GM19043 (cell line): ENCODE measurements around the gene GPHN.
"Not testable (repeated sequence)": the region's sequence is repeated elsewhere in the genome, so short reads cannot be mapped to it uniquely, and the experiment has no call there.

ENCODE experiments used
- ATAC-seq: cut with Tn5 transposase; IDR thresholded peaks from one replicate; pipeline ENCODE4 v1.9.1; 2021; ENCODE audit warnings: low read depth; ENCODE audit not compliant: unreplicated experiment

Gene GPHN

DNA sequence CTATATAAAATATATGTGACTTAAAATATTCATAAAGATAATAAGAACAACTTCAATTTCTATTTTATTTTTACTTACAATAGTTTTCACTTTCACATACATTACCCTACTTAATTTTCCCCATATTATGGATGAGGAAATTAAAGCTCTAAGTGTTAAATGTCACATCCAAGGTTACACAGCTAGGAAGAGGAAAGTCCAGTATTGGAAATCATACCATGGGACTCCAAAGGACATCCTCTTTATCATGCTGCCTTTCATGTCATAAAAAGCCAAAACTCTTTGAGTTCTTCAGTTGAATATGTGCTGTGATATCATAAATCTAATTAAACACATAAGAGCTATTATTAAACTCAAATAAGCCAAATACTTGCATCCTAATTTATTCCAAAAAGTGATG is 508.9 kb downstream of the GPHN start:
- ATAC-seq = no peak

DNA sequence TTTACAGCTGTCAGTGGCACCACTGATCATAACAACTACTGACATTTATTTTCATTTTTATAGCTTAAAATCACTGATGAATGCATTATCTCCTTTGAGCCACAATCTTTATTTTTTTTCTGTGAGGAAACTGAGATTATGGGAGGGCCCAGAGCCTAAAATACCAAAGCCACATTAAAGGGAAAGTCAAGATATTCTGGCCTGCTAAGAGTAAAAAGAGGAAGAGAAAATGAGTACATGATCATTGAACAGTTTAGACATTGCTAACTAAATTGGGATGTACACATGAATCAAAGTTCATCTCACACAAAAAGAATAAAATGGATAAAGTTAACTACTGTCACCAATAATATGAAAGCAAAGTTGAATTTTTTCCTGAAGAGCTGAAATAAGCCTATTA is 510.8 kb downstream of the GPHN start:
- no peak for ATAC-seq

DNA sequence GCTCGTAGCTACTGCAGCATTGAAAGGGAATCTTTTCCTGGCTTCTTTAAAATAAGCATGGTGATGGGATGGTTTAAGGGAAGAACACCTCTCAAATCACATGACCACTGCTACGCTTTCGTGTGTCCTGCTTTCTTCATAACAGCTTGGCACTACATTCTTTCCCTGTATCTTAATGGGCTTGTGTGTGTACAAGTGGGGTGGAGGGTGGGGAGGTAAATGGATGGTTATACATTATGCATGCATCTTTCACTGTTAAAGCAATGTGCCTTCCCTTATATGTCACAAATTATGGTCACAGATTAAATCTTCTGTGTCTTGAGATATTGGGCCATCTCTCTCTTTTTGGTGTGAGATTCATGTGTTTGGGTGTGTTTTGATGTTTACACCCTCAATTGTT is 511.8 kb downstream of the GPHN start:
- no peak for ATAC-seq

DNA sequence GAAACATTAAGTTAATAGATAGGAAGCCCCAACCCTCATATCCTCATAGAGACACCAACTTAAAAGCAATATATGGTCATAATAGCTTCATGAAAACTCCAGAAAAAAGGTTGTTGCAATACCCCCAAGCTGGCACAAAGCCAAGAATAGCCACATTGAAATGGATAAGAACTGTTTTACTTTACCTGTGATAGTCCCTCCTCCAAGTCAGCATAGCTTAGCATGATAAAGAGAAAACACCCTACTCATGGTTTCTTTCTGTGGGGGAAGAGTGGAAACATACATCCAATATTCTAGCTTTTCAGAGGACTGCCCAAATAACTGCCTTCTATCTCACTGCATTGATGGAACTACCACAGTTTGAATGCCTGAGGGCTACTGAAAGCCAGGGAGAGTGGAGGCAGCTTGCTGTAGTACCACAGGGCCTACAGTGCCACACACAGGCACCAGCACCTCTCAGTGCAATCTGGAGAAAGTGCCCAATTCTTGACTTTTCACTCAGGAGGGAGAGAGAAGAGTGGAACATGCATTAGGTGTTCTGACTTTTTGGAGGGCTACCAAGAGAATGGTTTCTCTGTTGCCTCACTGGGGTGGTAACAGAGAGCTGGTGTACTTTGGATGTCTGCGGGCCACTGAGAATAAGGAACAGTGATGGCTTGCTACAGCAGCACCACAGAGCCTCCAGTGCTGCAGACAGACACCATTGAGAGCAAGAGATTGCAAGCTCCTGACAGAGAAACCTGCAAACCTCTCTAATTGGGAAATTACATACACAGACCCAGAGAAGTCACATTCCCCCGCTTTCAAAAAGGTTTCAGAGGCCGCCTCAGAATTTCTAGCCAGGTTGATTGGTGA is 524.2 kb downstream of the GPHN start:
- ATAC-seq = no peak

DNA sequence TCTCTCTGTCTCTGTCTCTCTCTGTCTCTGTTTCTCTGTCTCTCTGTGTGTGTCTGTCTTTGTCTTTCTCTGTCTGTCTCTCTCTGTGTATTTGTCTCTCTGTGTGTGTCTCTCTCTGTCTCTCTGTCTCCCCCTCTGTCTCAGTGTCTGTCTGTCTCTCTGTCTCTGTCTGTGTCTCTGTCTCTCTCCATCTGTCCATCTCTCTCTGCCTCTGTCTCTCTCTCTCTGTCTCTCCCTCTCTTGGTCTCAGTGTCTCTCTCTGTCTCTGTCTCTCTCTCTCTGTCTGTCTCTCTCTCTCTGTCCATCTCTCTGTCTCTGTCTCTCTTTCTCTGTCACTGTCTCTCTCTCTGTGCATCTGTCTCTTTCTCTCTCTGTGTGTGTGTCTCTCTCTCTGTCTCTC is 537.5 kb downstream of the GPHN start:
- no peak for ATAC-seq

DNA sequence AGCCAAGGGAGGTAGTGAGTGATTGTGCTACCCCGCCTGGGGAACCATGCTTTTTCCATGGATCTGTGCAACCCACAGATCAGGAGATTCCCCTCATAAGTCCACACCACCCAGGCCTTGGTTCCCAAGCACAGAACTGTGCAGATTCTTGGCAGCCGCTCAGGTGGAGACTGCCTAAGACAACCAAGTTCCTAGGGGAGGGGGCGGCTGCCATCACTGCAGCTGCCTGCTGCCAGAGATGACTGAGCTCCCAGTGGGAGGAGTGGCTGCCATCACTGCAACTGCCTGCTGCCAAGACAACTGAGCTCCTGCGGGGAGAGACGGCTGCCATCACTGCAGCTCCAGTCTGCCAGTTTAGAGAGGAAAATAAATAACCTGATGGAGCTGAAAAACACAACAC is 542.9 kb downstream of the GPHN start:
- no peak for ATAC-seq

DNA sequence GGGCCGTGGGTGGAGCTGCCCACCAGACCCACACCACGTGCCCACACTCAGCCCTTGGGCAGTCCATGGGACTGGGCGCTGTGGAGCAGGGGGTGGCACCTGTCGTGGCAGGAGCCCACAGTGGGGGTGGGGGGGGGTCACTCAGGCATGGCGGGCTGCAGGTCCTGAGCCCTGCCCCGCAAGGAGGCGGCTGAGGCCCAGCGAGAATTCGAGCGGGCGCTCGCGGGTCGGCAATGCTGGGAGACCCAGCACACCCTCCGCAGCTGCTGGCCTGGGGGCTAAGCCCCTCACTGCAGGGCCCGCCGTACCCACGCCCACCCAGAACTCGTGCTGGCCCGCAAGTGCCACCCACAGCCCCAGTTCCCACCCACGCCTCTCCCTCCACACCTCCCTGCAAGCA is 548.7 kb downstream of the GPHN start:
- ATAC-seq = no peak

DNA sequence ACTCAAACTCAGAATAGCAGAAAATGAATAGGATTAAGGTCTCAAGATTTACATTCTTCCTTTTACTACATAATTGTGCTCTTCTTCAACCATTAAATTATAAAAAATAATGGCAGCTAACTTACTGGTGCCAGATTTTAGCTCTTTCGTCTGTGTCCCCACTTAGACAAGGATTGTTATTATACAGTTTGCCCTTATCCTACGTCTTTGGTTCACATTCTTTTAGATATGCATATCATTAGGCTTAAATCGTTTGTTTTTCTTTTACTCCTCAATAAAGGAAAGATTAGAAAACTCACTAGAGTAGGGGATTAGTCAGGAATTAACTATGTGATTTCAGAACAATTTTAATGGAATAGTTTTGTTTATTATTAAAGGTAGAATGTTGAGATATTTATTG is 551.6 kb downstream of the GPHN start:
- ATAC-seq = no peak

DNA sequence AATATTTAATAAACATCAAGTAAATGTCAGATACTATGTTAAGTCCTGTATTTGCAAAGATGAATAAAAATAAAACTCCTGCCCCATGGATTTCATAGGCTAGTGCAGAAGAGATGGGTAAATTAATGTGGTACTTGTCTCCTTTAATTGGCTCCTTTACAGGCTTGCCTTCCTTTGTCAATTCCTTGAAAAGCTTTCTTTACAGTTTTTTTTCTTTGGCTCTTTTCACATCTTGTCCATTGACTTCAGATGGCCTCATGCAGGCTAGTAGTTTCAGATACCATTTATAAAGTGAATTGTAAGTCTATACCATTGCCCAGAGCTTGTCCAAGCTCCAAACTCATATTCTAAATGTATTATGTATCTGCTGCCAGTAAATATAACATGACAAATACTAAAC is 552.6 kb downstream of the GPHN start:
- ATAC-seq = no peak

DNA sequence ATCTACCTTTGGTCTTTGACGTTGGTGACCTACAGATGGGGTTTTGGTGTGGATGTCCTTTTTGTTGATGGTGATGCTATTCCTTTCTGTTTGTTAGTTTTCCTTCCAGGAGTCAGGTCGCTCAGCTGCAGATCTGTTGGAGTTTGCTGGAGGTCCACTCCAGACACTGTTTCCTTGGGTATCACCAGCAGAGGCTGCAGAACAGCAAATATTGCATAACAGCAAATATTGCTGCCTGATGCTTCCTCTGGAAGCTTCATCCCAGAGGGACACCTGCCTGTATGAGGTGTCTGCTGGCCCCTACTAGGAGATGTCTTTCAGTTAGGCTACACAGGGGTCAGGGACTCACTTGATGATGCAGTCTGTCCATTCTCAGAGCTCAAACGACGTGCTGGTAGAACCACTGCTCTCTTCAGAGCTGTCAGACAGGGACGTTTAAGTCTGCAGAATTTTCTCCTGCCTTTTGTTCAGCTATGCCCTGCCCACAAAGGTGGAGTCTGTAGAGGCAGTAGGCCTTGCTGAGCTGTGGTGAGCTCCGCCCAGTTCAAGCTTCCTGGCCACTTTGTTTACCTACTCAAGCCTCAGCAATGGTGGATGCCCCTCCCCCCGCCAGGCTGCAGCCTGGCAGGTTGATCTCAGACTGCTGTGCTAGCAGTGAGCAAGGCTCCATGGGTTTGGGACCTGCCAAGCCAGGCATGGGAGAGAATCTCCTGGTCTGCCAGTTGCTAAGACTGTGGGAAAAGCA is 559.3 kb downstream of the GPHN start:
- ATAC-seq = not testable (repeated sequence)

DNA sequence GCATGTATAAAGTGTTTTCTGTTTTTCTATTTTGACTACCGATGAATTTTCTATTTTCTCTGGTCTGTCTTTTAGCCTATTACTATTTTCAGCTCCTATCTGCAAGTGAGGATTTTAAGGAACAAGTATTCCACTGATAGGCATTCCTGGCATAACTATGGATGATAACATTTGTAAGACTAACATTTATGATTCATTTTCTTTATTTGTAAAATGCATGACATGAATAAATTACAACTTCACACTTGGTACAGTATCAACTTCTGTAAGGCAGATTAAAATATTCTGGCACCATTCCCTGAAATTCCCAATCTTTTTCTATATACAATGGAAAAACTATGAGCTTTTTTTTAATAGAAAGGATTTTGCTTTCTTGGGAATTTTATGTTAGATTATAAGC is 560.3 kb downstream of the GPHN start:
- ATAC-seq = no peak

DNA sequence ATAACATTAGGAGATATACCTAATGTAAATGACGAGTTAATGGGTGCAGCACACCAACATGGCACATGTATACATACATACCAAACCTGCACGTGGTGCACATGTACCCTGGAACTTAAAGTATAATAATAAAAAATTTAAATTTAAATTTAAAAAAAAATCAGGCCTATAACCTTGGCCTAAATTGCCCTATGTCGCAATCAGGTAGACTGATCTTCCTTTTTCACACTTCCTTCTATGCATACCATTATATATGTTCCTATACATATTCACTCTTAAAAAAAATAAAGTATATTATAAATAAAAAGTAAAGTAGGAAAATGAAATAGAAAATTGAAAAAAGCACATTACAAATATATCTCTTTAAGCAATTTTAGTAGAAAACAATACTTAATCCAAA is 563.6 kb downstream of the GPHN start:
- no peak for ATAC-seq

DNA sequence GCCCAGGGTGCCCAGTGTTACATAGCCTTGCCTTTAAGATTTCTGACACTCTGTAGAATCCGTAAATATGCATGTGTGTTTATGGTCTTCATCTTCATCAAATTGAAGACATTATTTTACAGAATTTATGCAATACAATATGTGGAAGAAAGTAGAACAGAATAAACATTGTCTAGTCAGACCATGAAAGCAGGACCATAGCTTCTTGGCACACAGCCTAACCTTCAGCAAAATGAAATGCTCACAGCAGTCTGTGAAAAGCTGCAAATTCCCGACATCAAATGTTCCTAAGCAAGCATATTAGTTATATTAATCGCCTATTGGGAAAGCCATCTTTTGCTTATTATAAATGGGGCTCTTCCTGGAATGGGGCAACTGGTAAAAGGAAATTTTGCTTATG is 570.0 kb downstream of the GPHN start:
- no peak for ATAC-seq

DNA sequence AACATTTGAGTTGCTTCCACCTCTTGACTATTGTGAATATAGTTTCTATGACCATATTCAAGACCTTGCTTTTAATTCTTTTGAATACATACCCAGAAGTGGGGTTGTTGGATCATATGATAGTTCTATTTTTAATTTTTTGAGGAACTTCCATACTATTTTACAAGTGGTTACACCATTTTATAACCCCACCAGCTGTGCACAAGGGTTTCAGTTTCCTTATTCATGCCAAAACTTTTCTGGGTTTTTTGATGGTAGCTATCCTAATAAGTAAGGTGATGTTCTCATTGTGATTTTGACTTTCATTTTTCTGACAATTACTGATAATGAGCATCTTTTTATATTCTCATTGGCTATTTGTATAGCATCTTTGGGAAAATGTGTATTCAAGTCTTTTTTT is 571.9 kb downstream of the GPHN start:
- no peak for ATAC-seq

DNA sequence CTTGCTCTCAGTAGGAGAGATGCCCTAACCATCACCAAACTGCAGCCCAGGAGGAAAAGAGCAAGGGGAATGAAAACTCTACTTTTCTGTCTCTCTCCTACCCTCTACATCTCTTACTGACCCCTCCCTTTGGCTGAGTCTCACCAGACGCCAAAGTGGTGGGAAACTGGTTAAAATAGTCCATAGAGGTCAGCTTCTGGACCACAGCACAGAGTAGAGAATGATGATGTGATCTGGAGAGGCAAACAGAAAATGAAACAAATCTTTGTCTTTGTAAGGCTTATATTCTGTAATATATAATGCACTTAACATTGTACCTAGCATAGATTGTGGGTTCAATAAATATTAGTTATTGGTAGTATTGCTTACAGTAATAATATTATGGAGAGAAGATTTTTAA is 600.3 kb downstream of the GPHN start:
- ATAC-seq = no peak

DNA sequence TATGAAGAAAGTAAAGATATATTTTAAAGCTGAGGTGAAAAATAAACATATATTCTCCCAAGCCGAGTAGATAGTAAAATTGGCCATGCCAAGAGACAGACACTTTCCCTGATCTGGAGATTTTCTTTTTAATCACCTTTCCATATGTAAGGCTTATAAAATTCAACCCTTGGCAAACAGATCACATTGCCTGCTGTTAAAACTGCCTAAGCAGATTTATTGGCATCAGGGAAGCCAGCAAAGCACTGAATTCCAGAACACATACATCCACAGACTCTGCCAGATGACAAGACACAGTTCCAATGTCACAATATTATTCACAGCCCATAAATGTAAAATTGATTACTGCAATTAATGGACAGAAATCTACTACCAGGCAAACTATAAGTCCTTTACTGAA is 603.1 kb downstream of the GPHN start:
- ATAC-seq = no peak

DNA sequence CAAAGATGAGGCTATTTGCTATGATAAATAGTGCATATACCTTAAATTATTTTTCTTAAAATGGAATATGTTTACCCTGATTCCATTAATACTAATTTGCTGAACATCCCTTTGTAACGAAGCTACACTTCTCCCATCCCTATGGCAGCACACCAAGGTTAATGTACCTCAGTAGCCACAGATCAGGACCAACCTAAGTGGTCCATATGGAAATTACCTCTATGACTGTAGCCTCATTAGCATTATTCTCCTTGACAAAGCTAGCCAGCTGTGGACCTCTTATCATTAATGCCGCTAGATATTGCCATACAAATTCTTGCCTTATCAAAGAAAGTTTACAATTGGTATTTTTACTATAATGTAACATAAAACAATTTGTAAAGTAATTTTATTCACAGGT is 604.4 kb downstream of the GPHN start:
- no peak for ATAC-seq

DNA sequence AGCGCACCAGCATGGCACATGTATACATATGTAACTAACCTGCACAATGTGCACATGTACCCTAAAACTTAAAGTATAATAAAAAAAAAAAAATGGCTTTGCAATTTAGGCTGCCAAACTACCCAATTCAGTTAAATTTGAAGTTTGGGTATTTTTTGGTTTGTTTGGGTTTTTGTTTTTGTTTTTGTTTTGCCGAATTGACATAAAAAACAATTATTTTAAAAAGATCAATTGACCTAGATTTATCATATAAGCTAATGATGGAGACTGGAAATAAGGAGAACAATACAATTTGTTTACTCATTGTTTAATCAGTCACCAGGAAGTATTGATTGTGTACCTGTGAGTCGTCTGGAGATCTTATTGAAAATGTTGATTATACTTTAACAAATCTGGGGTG is 619.2 kb downstream of the GPHN start:
- no peak for ATAC-seq

DNA sequence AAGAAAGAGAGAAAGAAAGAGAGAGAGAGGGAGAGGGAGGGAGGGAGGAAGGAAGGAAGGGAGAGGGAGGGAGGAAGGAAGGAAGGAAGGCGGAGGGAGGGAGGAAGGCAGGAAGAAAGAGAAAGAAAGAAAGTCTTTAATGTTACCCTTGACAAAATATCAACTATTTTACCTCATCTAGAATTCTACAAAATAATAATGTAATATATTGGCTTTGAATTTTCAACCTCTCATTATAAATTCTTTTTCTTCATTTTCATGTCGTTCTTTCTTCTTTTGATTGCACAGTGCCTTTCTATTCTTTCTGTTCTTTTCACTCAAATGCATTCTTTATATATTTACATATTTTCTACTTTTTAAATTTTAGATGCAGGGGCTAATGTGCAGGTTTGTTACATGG is 621.8 kb downstream of the GPHN start:
- ATAC-seq = no peak

DNA sequence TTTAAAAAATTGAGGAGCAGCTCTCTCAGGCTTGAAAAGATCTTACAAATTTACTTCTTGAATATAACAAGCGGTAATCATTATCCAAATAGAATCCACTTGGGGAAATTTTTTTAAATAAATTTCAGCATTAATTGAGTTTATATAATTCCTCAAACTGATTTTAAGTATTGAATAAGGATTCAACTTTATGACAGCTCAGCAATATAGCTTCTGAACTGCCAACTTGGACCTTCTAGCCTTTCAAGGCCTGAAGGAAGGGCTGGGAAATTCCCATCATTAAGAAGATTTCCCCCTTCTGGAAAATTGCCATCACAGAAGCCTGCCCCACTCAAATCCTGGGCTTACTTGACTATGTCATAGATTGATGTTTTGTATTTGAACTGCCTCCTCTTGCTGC is 623.7 kb downstream of the GPHN start:
- no peak for ATAC-seq

DNA sequence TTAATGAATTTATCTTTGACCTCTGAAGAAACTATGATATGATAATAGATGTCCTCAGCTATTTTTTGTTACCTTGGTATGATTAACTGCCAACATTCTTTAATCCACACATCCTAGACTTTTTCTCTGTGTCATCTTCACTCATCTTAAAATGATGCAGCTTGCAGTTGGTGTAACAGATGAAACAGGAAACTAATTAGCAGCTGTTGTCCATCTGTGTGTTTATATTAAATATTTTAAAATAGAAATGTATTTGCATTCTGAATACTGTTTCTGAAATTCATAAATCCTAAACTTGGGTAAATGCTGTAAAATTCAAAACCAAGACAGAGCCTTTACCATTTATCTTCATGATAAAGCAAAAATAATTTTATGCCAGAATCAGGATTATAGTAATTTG is 625.2 kb downstream of the GPHN start:
- ATAC-seq = no peak
